HCT116 (cell line): ENCODE data around the gene FHOD3.

Experiments used
- CTCF ChIP-seq, 3 experiments: fragments of 200-600 bp in 1 of 3; sonication (generic) in 1 of 3; IDR thresholded peaks in 2 of 3; conservative IDR thresholded peaks in 1 of 3; 2 replicates each; pipeline ENCODE4 v1.5.1; 2012 to 2017; ENCODE audit warnings: low read depth in 2 of 3, low read length in 2 of 3, antibody characterized with exemption in 1 of 3, borderline replicate concordance in 1 of 3, control low read depth in 1 of 3, mild to moderate bottlenecking in 1 of 3, mixed read lengths in 1 of 3, mixed run types in 1 of 3, moderate library complexity in 1 of 3; ENCODE audit not compliant: insufficient read depth in 1 of 3
- EZH2phosphoT487 ChIP-seq: fragments of 200-600 bp; IDR thresholded peaks from 2 replicates; pipeline ENCODE4 v1.6.1; 2018; ENCODE audit warnings: antibody characterized with exemption, borderline replicate concordance
- MAX ChIP-seq: IDR thresholded peaks from 2 replicates; pipeline ENCODE4 v1.6.1; 2012
- POLR2A ChIP-seq: IDR thresholded peaks from 2 replicates; pipeline ENCODE4 v1.7.0; 2011; ENCODE audit warnings: borderline replicate concordance; ENCODE audit not compliant: insufficient read depth, insufficient read length; ENCODE audit errors: extremely low read depth
- POLR2AphosphoS5 ChIP-seq: IDR thresholded peaks from 2 replicates; pipeline ENCODE4 v1.6.1; 2011; ENCODE audit warnings: mild to moderate bottlenecking, low read depth, low read length, moderate library complexity
- SIN3A ChIP-seq: IDR thresholded peaks from 2 replicates; pipeline ENCODE4 v1.6.1; 2012; ENCODE audit warnings: low read depth
- SP1 ChIP-seq: IDR thresholded peaks from 2 replicates; pipeline ENCODE4 v1.6.1; 2012; ENCODE audit warnings: low read depth
- SRF ChIP-seq: IDR thresholded peaks from 2 replicates; pipeline ENCODE4 v1.6.1; 2012; ENCODE audit warnings: low read depth
- ZBTB33 ChIP-seq: IDR thresholded peaks from 2 replicates; pipeline ENCODE4 v1.6.1; 2011; ENCODE audit warnings: mild to moderate bottlenecking, low read length, moderate library complexity; ENCODE audit not compliant: insufficient replicate concordance; ENCODE audit errors: extremely low read depth

DNA sequence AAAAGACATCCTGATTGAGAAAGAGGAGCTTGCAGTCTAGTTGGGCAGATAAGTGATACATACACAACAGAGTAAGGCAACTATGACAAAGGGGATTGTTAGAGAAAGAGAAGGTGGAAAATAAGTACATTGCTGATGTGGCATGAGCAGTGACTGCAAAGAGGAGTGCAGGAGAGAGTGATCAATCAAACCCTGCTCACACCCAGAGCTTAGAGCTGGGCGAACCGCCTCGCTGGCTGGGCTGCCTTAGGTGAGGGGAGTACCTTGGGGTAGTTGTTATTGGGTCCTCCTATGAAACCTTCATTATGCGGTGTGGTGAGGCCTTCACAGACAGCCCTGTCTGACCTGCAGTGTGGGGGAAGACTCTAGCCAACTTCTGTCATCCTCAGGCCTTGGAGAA, 161.7 kb downstream of the FHOD3 start:
- TF ChIP-seq CTCF (IDR thresholded peaks at IDR 0.05 in 2 of 3, conservative IDR thresholded peaks at IDR 0.05 in 1 of 3; ENCODE audit: borderline replicate concordance in 1 of 3, insufficient read depth in 1 of 3, low read depth in 2 of 3, low read length in 2 of 3) (no peak), SP1 (no peak), EZH2phosphoT487 (no peak), ZBTB33 (no peak), MAX (no peak), POLR2A (no peak), POLR2AphosphoS5 (no peak), SRF (no peak), SIN3A (no peak)
